AG04450 (cell line): Measurements from ENCODE around the gene CCDC69. TPM values are rescaled to one million over a fixed set of nuclear protein-coding genes. Genes with fewer than 3 reads are reported as not detected.
"Not testable (repeated sequence)": the region's sequence is repeated elsewhere in the genome, so short reads cannot be mapped to it uniquely, and the experiment has no call there.

Experiments used
- CTCF ChIA-PET: fragments of 300-600, 350-600 bp; formaldehyde crosslinking; extraction: SDS; loops from one replicate; lab custom pipeline; 2022; ENCODE audit warnings: antibody characterized with exemption, inconsistent platforms; lab: Charles Lee
- POLR2A ChIA-PET: fragments of 350-600 bp; formaldehyde crosslinking; extraction: SDS; loops from one replicate; lab custom pipeline; 2021; ENCODE audit warnings: antibody characterized with exemption, inconsistent platforms; lab: Yijun Ruan, JAX
- DNase-seq: peaks from one replicate; pipeline ENCODE4 v3.0.0-alpha.2; 2011; ENCODE audit warnings: low read depth, low spot score
- H3K27ac ChIP-seq: one replicate; pipeline ENCODE4 v1.5.1; 2012; ENCODE audit warnings: low read depth, low read length, control low read depth
- H3K27me3 ChIP-seq: one replicate; pipeline ENCODE4 v1.6.0; 2012; ENCODE audit warnings: low read length; ENCODE audit not compliant: control insufficient read depth, insufficient read depth
- H3K4me3 ChIP-seq: 2 replicates; pipeline ENCODE4 v1.5.1; 2011; ENCODE audit warnings: mild to moderate bottlenecking, low read depth, low read length, control low read depth
- H3K9me3 ChIP-seq: 2 replicates; pipeline ENCODE4 v1.5.1; 2012; ENCODE audit warnings: low read length; ENCODE audit not compliant: control insufficient read depth, insufficient read depth
- polyA plus RNA-seq: library from polyadenylated mRNA; depleted of rRNA; stranded (reverse); fragments of >200 nt; gene quantifications from 2 replicates; pipeline ENCODE4 v1.2.3, GENCODE V29; 2011
- TF ChIP-seq, protein P1 (sequence below): IDR thresholded peaks from 2 replicates; pipeline ENCODE4 v1.5.1; 2011; ENCODE audit warnings: low read depth, low read length, control low read depth, inconsistent platforms

Gene CCDC69
- polyA plus RNA-seq, 1 experiment = 1.9 TPM

- Histone ChIP-seq H3K27ac (no peak overlapping the region), H3K9me3 (no peaks in the 10 kb centered on the region; the same call in 1 of the 2 replicates), H3K27me3 (no peaks in the 10 kb centered on the region), H3K4me3 (no peak overlapping the region)
- POLR2A ChIA-PET = interaction anchor here (0.6 kb wide), 1 partner anchor 53 kb away, joined by 7 read pairs; no protein-coding TSS in a partner anchor
- DNase-seq = no peak
- TF ChIP-seq, protein P1, sequence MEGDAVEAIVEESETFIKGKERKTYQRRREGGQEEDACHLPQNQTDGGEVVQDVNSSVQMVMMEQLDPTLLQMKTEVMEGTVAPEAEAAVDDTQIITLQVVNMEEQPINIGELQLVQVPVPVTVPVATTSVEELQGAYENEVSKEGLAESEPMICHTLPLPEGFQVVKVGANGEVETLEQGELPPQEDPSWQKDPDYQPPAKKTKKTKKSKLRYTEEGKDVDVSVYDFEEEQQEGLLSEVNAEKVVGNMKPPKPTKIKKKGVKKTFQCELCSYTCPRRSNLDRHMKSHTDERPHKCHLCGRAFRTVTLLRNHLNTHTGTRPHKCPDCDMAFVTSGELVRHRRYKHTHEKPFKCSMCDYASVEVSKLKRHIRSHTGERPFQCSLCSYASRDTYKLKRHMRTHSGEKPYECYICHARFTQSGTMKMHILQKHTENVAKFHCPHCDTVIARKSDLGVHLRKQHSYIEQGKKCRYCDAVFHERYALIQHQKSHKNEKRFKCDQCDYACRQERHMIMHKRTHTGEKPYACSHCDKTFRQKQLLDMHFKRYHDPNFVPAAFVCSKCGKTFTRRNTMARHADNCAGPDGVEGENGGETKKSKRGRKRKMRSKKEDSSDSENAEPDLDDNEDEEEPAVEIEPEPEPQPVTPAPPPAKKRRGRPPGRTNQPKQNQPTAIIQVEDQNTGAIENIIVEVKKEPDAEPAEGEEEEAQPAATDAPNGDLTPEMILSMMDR = no peak
- CTCF ChIA-PET = no interaction called here
Measured at GRCh38 chr5:151202381-151203139, 21.3 kb downstream of the CCDC69 start.

DNA sequence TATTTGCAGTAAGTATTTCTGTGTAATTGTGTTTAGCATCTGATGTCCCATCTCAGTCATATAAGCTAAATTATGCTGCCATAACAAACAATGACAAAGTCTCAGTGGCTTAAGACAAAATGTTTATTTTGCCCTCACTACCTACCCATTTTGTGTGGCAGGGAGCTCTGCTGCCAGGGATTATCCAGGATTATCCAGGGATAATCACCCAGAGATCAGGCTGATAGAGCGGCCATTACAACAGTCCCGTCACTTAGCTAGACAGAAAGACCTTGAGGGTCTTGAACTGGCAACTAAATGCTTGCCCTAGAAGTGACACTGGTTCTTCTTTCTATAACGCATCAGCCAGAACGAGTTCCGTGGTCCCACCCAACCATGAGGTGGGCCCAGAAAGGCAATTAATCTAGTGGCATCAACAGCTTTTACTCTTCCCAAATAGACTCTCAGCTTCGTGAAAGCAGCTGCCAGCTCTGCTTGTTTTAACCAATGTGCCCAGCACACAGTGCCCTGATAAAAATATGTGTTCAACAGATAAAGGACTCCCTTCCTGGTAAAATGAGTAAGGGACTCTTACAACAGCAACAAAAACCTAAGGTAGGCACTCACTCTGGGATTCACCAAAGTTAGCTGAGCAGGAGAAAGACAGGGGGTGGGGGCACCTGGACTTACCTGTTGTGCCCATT, 22.8 kb downstream of the CCDC69 start:
- ChIA-PET CTCF (interaction anchor here (0.6 kb wide), 1 partner anchor 20 kb away, joined by 3 read pairs; no protein-coding TSS in a partner anchor), POLR2A (no interaction called here)
- Histone ChIP-seq H3K27ac (no peak overlapping the region), H3K9me3 (no peaks in the 10 kb centered on the region; the same call in 1 of the 2 replicates), H3K4me3 (no peak overlapping the region), H3K27me3 (no peaks in the 10 kb centered on the region)
- DNase-seq = no peak
- TF ChIP-seq, protein P1 = no peak

DNA sequence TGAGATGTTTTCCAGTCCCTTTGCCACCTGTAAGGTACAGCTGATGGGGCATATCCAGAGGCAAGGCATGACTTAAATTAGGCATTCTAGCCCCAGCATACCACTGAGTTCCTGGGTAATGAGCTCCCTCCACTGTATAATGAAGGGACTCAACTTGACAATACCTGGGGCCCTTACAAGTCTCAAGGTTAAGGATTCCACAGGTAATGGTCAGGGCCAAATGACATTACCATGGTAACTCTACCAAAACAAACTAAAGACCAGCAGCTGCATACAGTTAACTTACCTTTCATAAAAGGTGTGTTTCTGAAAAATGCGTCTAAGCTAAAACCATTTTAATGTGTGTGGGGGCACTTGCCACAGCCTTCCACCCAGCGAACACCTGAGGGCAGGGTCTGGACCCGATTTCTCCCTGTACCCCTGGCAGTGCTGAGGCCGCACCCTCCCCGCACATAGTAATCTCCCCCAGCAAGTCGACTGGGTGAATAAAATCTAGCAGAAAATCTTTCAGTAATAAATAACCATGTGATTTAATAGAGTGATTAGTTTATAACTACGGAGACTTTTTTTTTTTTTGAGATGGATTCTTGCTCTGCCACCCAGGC, 24.2 kb downstream of the CCDC69 start:
- no peak for DNase-seq
- TF ChIP-seq, protein P1 = no peak
- CTCF ChIA-PET = interaction anchor here (1.1 kb wide), 1 partner anchor 35 kb away, joined by 3 read pairs; no protein-coding TSS in a partner anchor
- POLR2A ChIA-PET = no interaction called here
- H3K27ac ChIP-seq = no peak overlapping the region
- H3K9me3 ChIP-seq = no peaks in the 10 kb centered on the region
- H3K27me3 ChIP-seq = no peaks in the 10 kb centered on the region
- no peak overlapping the region for H3K4me3 ChIP-seq

GRCh38 chr5:151198861-151199260, 25.0 kb downstream of the CCDC69 start:
- Histone ChIP-seq H3K27me3 (no peaks in the 10 kb centered on the region), H3K4me3 (no peak overlapping the region), H3K9me3 (no peaks in the 10 kb centered on the region), H3K27ac (no peak overlapping the region)
- TF ChIP-seq, protein P1 = no peak
- ChIA-PET POLR2A (no interaction called here), CTCF (interaction anchor here (1.1 kb wide), 1 partner anchor 34 kb away, joined by 3 read pairs; no protein-coding TSS in a partner anchor)
- no peak for DNase-seq

DNA sequence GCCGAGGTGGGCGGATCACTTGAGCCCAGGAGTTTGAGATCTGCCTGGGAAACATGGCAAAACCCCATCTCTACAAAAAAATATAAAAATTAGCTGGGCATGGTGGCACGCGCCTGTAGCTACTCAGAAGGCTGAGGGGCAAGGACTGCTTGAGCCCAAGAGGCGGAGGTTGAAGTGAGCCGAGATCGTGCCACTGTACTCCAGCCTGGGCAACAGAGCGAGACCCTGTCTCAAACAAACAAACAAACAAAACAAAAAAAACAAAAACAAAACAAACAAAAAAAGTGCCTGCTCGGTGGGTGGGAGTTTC, 26.6 kb downstream of the CCDC69 start:
- CTCF ChIA-PET, POLR2A ChIA-PET, DNase-seq, H3K4me3 ChIP-seq, H3K27me3 ChIP-seq, H3K27ac ChIP-seq, H3K9me3 ChIP-seq: not testable (repeated sequence)
